DND-41 (cell line): Measurements from ENCODE around the gene FAM81B.

Experiments
- ATAC-seq: fragments of 200-7000 bp; cut with Tn5 transposase; 3 replicates; pipeline ENCODE4 v1.9.1; 2021; ENCODE audit warnings: low read depth; ENCODE audit not compliant: insufficient read depth
- DNase-seq: peaks from one replicate; pipeline ENCODE4 v3.0.0-alpha.2; 2020
- H2AFZ ChIP-seq: 2 replicates; pipeline ENCODE4 v1.6.0; 2012; ENCODE audit warnings: low read depth, low read length
- H3K27ac ChIP-seq: 2 replicates; pipeline ENCODE4 v1.5.1; 2012; ENCODE audit warnings: low read length, inconsistent platforms
- H3K27me3 ChIP-seq: fragments of 200-600 bp; sonication (generic); 2 replicates; pipeline ENCODE4 v1.6.0; 2012; ENCODE audit warnings: low read length, mild to moderate bottlenecking, inconsistent platforms; ENCODE audit not compliant: insufficient read depth, poor library complexity
- H3K36me3 ChIP-seq: 2 replicates; pipeline ENCODE4 v1.5.1; 2012; ENCODE audit warnings: low read length, inconsistent platforms; ENCODE audit not compliant: insufficient read depth
- H3K4me1 ChIP-seq: 2 replicates; pipeline ENCODE4 v1.5.1; 2012; ENCODE audit warnings: mild to moderate bottlenecking, low read length; ENCODE audit not compliant: insufficient read depth
- H3K4me2 ChIP-seq: 2 replicates; pipeline ENCODE4 v1.6.0; 2012; ENCODE audit warnings: mild to moderate bottlenecking, moderate library complexity, low read length, inconsistent platforms; ENCODE audit not compliant: insufficient read depth
- H3K4me3 ChIP-seq, 2 experiments: fragments of 200-600 bp in 1 of 2; shearing (Covaris generic) in 1 of 2; 2 replicates each; pipeline ENCODE4 v1.5.1; 2012 to 2016; ENCODE audit warnings: inconsistent platforms in 2 of 2, low read length in 2 of 2, mild to moderate bottlenecking in 2 of 2, low read depth in 1 of 2, moderate library complexity in 1 of 2
- H3K79me2 ChIP-seq: 2 replicates; pipeline ENCODE4 v1.6.0; 2012; ENCODE audit warnings: low read length, inconsistent platforms; ENCODE audit not compliant: insufficient read depth
- H3K9ac ChIP-seq: 2 replicates; pipeline ENCODE4 v1.6.0; 2012; ENCODE audit warnings: low read depth, mild to moderate bottlenecking, inconsistent platforms, low read length, moderate library complexity
- H3K9me3 ChIP-seq: 2 replicates; pipeline ENCODE4 v1.5.1; 2012; ENCODE audit warnings: low read length, moderate library complexity, mild to moderate bottlenecking, inconsistent platforms; ENCODE audit not compliant: insufficient read depth, severe bottlenecking
- H4K20me1 ChIP-seq: 2 replicates; pipeline ENCODE4 v1.6.0; 2012; ENCODE audit warnings: low read length; ENCODE audit not compliant: insufficient read depth
- CTCF ChIP-seq: IDR thresholded peaks from 2 replicates; pipeline ENCODE4 v1.5.1; 2012; ENCODE audit warnings: borderline replicate concordance, low read length, moderate library complexity, mild to moderate bottlenecking; ENCODE audit not compliant: poor library complexity, severe bottlenecking; ENCODE audit errors: extremely low read depth
- EZH2 ChIP-seq: IDR thresholded peaks from 3 replicates; pipeline ENCODE4 v1.6.1; 2012; ENCODE audit warnings: borderline replicate concordance, low read depth, mild to moderate bottlenecking, moderate library complexity, low read length, inconsistent platforms; ENCODE audit not compliant: severe bottlenecking

The FAM81B gene

GRCh38 chr5:95393279-95393678 lies 2.1 kb downstream of the FAM81B start:
- H3K27me3 ChIP-seq = peaks cover 5% of the 10 kb centered on the region
- ATAC-seq (no peak), DNase-seq (no peak)
- no peak overlapping the region for H3K4me3 ChIP-seq
- H3K9ac ChIP-seq = no peak overlapping the region
- TF ChIP-seq CTCF (no peak), EZH2 (no peak)
- no peaks in the 10 kb centered on the region for H4K20me1 ChIP-seq
- no peaks in the 10 kb centered on the region for H3K9me3 ChIP-seq
- no peak overlapping the region for H3K4me2 ChIP-seq
- no peaks in the 10 kb centered on the region for H3K79me2 ChIP-seq
- H2AFZ ChIP-seq = no peak overlapping the region
- H3K4me1 ChIP-seq = no peaks in the 10 kb centered on the region
- H3K36me3 ChIP-seq = no peaks in the 10 kb centered on the region
- no peak overlapping the region for H3K27ac ChIP-seq

GRCh38 chr5:95398989-95399388 lies 7.8 kb downstream of the FAM81B start:
- H3K4me1 ChIP-seq = no peaks in the 10 kb centered on the region
- no peak overlapping the region for H3K9ac ChIP-seq
- no peaks in the 10 kb centered on the region for H3K79me2 ChIP-seq
- H3K36me3 ChIP-seq = no peaks in the 10 kb centered on the region
- no peak for DNase-seq
- H3K4me3 ChIP-seq = no peak overlapping the region
- no peaks in the 10 kb centered on the region for H4K20me1 ChIP-seq
- TF ChIP-seq CTCF = no peak
- TF ChIP-seq EZH2 = no peak
- no peak overlapping the region for H2AFZ ChIP-seq
- no peak overlapping the region for H3K4me2 ChIP-seq
- H3K9me3 ChIP-seq = no peaks in the 10 kb centered on the region
- peaks cover 5% of the 10 kb centered on the region for H3K27me3 ChIP-seq
- no peak overlapping the region for H3K27ac ChIP-seq
- no peak for ATAC-seq

GRCh38 chr5:95401626-95402025 lies 10.5 kb downstream of the FAM81B start:
- Histone ChIP-seq H3K27me3 (no peaks in the 10 kb centered on the region), H3K4me2 (no peak overlapping the region), H3K36me3 (no peaks in the 10 kb centered on the region), H3K79me2 (no peaks in the 10 kb centered on the region), H3K4me1 (no peaks in the 10 kb centered on the region), H3K4me3 (no peak overlapping the region), H3K27ac (no peak overlapping the region), H4K20me1 (no peaks in the 10 kb centered on the region), H3K9ac (no peak overlapping the region), H2AFZ (no peak overlapping the region), H3K9me3 (no peaks in the 10 kb centered on the region)
- no peak for ATAC-seq
- DNase-seq = no peak
- no peak for TF ChIP-seq EZH2
- TF ChIP-seq CTCF = no peak

GRCh38 chr5:95403996-95404395 lies 12.8 kb downstream of the FAM81B start:
- Histone ChIP-seq H3K9me3 (no peaks in the 10 kb centered on the region), H3K27ac (no peak overlapping the region), H2AFZ (no peak overlapping the region), H3K4me3 (no peak overlapping the region), H4K20me1 (no peaks in the 10 kb centered on the region), H3K9ac (no peak overlapping the region), H3K36me3 (no peaks in the 10 kb centered on the region), H3K4me1 (0 out of 2 replicates have a peak, but pooled peaks cover 2% of the 10 kb centered on the region), H3K27me3 (no peaks in the 10 kb centered on the region), H3K79me2 (no peaks in the 10 kb centered on the region), H3K4me2 (no peak overlapping the region)
- DNase-seq = no peak
- TF ChIP-seq CTCF (no peak), EZH2 (no peak)
- ATAC-seq = no peak
